Breast epithelium (tissue), 3 donors: ENCODE measurements around the gene F12.

Experiments used
- CTCF ChIP-seq, 3 donors: fragments of 450-650 bp; IDR thresholded peaks; one replicate each; pipeline ENCODE4 v1.5.1; 2016 to 2017; ENCODE audit warnings: antibody characterized with exemption in 3 of 3, mild to moderate bottlenecking in 3 of 3, moderate library complexity in 3 of 3
- POLR2A ChIP-seq: fragments of 450-650 bp; IDR thresholded peaks from one replicate; pipeline ENCODE4 v1.6.1; 2016; ENCODE audit warnings: antibody characterized with exemption, mild to moderate bottlenecking, moderate library complexity
- POLR2AphosphoS5 ChIP-seq, 3 donors: sonication (generic); formaldehyde crosslinking; IDR thresholded peaks; one replicate each; pipeline ENCODE4 v1.6.1; 2017; ENCODE audit warnings: antibody characterized with exemption in 3 of 3

- TF ChIP-seq POLR2AphosphoS5 (IDR thresholded peaks at IDR 0.05) = no peak
- TF ChIP-seq POLR2A = no peak
- TF ChIP-seq CTCF (IDR thresholded peaks at IDR 0.05) = no peak
These were observed 55.1 kb downstream of the F12 start for GRCh38 chr5:177354256-177354655.
